ENCODE data around the gene VSTM4.

The VSTM4 gene

DNA sequence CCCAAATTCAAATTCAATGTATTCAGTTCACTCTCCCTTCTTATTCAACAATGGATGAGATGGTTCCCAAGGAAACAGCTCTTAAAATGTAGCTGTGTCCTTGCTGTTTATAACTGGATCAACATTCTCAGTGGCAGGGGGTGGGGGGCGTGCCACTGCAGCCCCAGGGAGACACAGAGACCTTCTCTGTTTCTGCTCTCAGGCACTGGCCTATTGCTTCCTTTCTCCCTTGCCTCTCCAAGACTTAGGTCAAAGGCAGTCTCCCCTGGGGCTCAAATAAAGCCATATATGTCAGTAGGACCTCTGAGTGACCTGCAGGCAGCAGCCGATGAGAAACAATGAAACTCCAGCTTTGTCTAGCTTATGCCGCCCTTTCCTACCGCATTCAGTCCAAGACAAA is 20.7 kb downstream of the VSTM4 start:
- Histone ChIP-seq H3K4me1 (ENCODE audit: control insufficient read depth, insufficient read depth, low read length) (no peaks in the 10 kb centered on the region), H3K36me3 (ENCODE audit: control insufficient read depth, insufficient read depth, low read length) (no peaks in the 10 kb centered on the region), H3K27ac (ENCODE audit: low read length) (no peak overlapping the region), H3K4me3 (ENCODE audit: low read length) (no peak overlapping the region), H3K9me3 (ENCODE audit: control insufficient read depth, insufficient read depth, low read length) (no peaks in the 10 kb centered on the region), H3K27me3 (ENCODE audit: control insufficient read depth, insufficient read depth, low read length) (no peaks in the 10 kb centered on the region)
- no CpG with 5 or more reads among the region's 4 CpGs for WGBS (ENCODE audit: insufficient coverage, insufficient read length)
- DNase-seq (ENCODE audit: low read depth, low spot score), result no peak

GRCh38 chr10:49093922-49094321 is 21.4 kb downstream of the VSTM4 start:
- H3K9me3 ChIP-seq (ENCODE audit: control insufficient read depth, insufficient read depth, low read length), result no peaks in the 10 kb centered on the region
- H3K36me3 ChIP-seq (ENCODE audit: control insufficient read depth, insufficient read depth, low read length), result no peaks in the 10 kb centered on the region
- H3K27ac ChIP-seq (ENCODE audit: low read length), result no peak overlapping the region
- no peak overlapping the region for H3K4me3 ChIP-seq (ENCODE audit: low read length)
- no peak for DNase-seq (ENCODE audit: low read depth, low spot score)
- no CpG with 5 or more reads among the region's 10 CpGs for WGBS (ENCODE audit: insufficient coverage, insufficient read length)
- no peaks in the 10 kb centered on the region for H3K27me3 ChIP-seq (ENCODE audit: control insufficient read depth, insufficient read depth, low read length)
- no peaks in the 10 kb centered on the region for H3K4me1 ChIP-seq (ENCODE audit: control insufficient read depth, insufficient read depth, low read length)

DNA sequence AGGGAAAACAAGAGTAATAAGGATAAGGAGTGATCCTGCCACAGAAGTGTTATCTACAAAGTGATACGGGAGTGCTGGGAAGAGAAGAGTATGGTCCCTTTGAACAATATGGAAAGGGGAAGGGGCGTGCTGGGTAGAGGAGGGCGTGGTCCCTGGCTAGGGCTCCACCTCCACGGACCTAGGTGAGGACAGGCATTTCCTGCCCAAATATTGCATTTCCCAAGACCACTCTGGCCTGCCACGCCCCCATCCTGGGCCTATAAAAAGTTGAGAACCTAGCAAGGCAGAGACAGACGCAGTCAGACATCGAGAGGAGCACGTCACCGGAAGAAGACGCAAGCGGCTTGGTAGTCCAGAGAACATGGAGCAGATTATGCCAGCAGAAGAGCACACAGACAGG is 22.8 kb downstream of the VSTM4 start:
- no peaks in the 10 kb centered on the region for H3K9me3 ChIP-seq (ENCODE audit: control insufficient read depth, insufficient read depth, low read length)
- no peaks in the 10 kb centered on the region for H3K27me3 ChIP-seq (ENCODE audit: control insufficient read depth, insufficient read depth, low read length)
- H3K36me3 ChIP-seq (ENCODE audit: control insufficient read depth, insufficient read depth, low read length), result no peaks in the 10 kb centered on the region
- no CpG with 5 or more reads among the region's 11 CpGs for WGBS (ENCODE audit: insufficient coverage, insufficient read length)
- DNase-seq (ENCODE audit: low read depth, low spot score), result no peak
- no peak overlapping the region for H3K27ac ChIP-seq (ENCODE audit: low read length)
- no peak overlapping the region for H3K4me3 ChIP-seq (ENCODE audit: low read length)
- no peaks in the 10 kb centered on the region for H3K4me1 ChIP-seq (ENCODE audit: control insufficient read depth, insufficient read depth, low read length)

GRCh38 chr10:49091450-49092210 is 23.7 kb downstream of the VSTM4 start:
- no peaks in the 10 kb centered on the region for H3K27me3 ChIP-seq (ENCODE audit: control insufficient read depth, insufficient read depth, low read length)
- no peak overlapping the region for H3K4me3 ChIP-seq (ENCODE audit: low read length)
- H3K36me3 ChIP-seq (ENCODE audit: control insufficient read depth, insufficient read depth, low read length), result no peaks in the 10 kb centered on the region
- no CpG with 5 or more reads among the region's 13 CpGs for WGBS (ENCODE audit: insufficient coverage, insufficient read length)
- no peaks in the 10 kb centered on the region for H3K4me1 ChIP-seq (ENCODE audit: control insufficient read depth, insufficient read depth, low read length)
- DNase-seq (ENCODE audit: low read depth, low spot score), result no peak
- no peak overlapping the region for H3K27ac ChIP-seq (ENCODE audit: low read length)
- no peaks in the 10 kb centered on the region for H3K9me3 ChIP-seq (ENCODE audit: control insufficient read depth, insufficient read depth, low read length)

DNA sequence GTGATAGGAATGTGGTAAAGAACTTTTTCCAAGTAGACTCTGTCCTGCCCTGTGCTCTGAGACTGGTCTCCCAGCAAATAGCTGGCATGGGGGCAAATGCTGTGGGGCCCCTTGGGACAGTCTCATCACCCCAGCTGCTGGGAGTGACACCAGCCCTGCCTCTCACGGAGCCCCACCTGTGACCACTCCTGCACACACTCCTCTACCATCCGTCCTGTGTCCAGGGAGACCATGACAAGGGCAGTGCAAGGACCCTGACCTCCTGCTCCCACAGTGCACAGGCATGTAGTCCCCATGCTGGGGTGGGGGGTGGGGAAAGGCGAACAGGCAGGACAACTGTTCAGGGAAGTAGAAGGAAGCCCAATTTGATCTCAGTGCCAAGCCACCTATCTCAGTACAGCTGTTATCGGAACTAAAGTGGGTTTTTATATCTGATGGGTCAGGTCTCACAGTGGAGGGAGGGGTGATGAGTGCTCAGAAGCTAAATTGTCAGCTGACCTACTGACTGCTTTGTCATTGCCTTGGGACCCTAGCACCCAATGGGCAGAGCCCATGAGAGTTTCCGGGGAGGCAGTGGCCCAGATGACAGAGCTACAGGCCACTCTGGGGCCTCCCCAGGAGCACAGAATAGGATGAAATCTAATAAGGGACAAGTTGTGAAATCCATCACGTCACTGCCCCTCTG is 24.5 kb downstream of the VSTM4 start:
- Histone ChIP-seq H3K27me3 (ENCODE audit: control insufficient read depth, insufficient read depth, low read length) (no peaks in the 10 kb centered on the region), H3K27ac (ENCODE audit: low read length) (no peak overlapping the region), H3K9me3 (ENCODE audit: control insufficient read depth, insufficient read depth, low read length) (no peaks in the 10 kb centered on the region; the same call in 1 of the 2 replicates), H3K4me1 (ENCODE audit: control insufficient read depth, insufficient read depth, low read length) (no peaks in the 10 kb centered on the region), H3K4me3 (ENCODE audit: low read length) (no peak overlapping the region), H3K36me3 (ENCODE audit: control insufficient read depth, insufficient read depth, low read length) (no peaks in the 10 kb centered on the region)
- no peak for DNase-seq (ENCODE audit: low read depth, low spot score)
- whole genome bisulfite sequencing (ENCODE audit: insufficient coverage, insufficient read length), result no CpG with 5 or more reads among the region's 6 CpGs

GRCh38 chr10:49090189-49090575 is 25.1 kb downstream of the VSTM4 start:
- Histone ChIP-seq H3K27me3 (ENCODE audit: control insufficient read depth, insufficient read depth, low read length) (no peaks in the 10 kb centered on the region), H3K4me3 (ENCODE audit: low read length) (no peak overlapping the region), H3K36me3 (ENCODE audit: control insufficient read depth, insufficient read depth, low read length) (no peaks in the 10 kb centered on the region), H3K4me1 (ENCODE audit: control insufficient read depth, insufficient read depth, low read length) (no peaks in the 10 kb centered on the region), H3K27ac (ENCODE audit: low read length) (no peak overlapping the region), H3K9me3 (ENCODE audit: control insufficient read depth, insufficient read depth, low read length) (no peaks in the 10 kb centered on the region; the same call in 1 of the 2 replicates)
- no CpG with 5 or more reads among the region's 1 CpG for WGBS (ENCODE audit: insufficient coverage, insufficient read length)
- no peak for DNase-seq (ENCODE audit: low read depth, low spot score)

GRCh38 chr10:49089557-49090188 is 25.6 kb downstream of the VSTM4 start:
- no peaks in the 10 kb centered on the region for H3K36me3 ChIP-seq (ENCODE audit: control insufficient read depth, insufficient read depth, low read length)
- H3K4me1 ChIP-seq (ENCODE audit: control insufficient read depth, insufficient read depth, low read length), result no peaks in the 10 kb centered on the region
- no peaks in the 10 kb centered on the region; the same call in 1 of the 2 replicates for H3K9me3 ChIP-seq (ENCODE audit: control insufficient read depth, insufficient read depth, low read length)
- DNase-seq (ENCODE audit: low read depth, low spot score), result no peak
- no peak overlapping the region for H3K4me3 ChIP-seq (ENCODE audit: low read length)
- H3K27ac ChIP-seq (ENCODE audit: low read length), result no peak overlapping the region
- H3K27me3 ChIP-seq (ENCODE audit: control insufficient read depth, insufficient read depth, low read length), result no peaks in the 10 kb centered on the region
- no CpG with 5 or more reads among the region's 3 CpGs for WGBS (ENCODE audit: insufficient coverage, insufficient read length)

DNA sequence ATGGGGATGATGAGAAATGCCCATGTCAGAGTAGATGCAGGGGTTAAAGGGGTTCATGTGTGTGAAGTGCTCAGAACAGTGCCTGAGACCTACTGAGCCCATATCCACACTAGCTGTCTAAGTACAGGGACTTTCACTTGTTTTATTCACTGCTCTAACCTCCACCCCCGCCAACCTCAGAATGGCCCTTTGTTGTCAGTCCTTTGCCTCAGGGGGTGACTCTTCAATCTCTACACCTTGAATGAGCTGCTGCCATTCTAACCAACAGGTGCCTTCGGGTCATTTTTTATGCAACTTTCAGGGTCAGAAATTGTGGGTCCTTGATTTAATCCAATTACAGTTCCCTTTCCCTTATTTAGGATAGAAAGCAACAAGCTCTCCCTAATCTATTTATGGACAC is 26.2 kb downstream of the VSTM4 start:
- Histone ChIP-seq H3K27ac (ENCODE audit: low read length) (no peak overlapping the region), H3K27me3 (ENCODE audit: control insufficient read depth, insufficient read depth, low read length) (no peaks in the 10 kb centered on the region), H3K4me3 (ENCODE audit: low read length) (no peak overlapping the region), H3K9me3 (ENCODE audit: control insufficient read depth, insufficient read depth, low read length) (no peaks in the 10 kb centered on the region; the same call in 1 of the 2 replicates), H3K36me3 (ENCODE audit: control insufficient read depth, insufficient read depth, low read length) (no peaks in the 10 kb centered on the region), H3K4me1 (ENCODE audit: control insufficient read depth, insufficient read depth, low read length) (no peaks in the 10 kb centered on the region)
- no peak for DNase-seq (ENCODE audit: low read depth, low spot score)
- WGBS (ENCODE audit: insufficient coverage, insufficient read length), result no CpG with 5 or more reads among the region's 2 CpGs

DNA sequence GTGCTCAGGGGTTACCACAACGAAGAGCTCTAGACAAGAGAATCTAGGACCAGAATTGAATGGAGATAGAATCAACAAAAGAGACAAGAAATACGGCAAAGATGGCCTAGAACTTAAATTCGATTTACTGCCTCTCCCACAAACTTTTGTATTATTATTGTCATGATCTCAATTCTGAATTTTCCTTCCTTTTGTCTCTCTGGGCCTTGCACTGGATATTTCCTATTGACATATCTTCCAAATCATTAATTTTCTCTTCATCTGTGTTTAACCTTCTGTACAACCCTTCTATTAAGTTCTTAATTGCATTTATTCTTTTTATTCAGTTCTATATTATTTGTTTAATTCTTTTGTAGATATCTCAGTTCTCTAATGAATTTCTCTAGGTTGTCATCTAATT is 28.4 kb downstream of the VSTM4 start:
- H3K36me3 ChIP-seq (ENCODE audit: control insufficient read depth, insufficient read depth, low read length), result no peaks in the 10 kb centered on the region
- H3K4me1 ChIP-seq (ENCODE audit: control insufficient read depth, insufficient read depth, low read length), result no peaks in the 10 kb centered on the region
- no peaks in the 10 kb centered on the region; the same call in 1 of the 2 replicates for H3K9me3 ChIP-seq (ENCODE audit: control insufficient read depth, insufficient read depth, low read length)
- H3K4me3 ChIP-seq (ENCODE audit: low read length), result no peak overlapping the region
- WGBS (ENCODE audit: insufficient coverage, insufficient read length), result no CpG with 5 or more reads among the region's 3 CpGs
- DNase-seq (ENCODE audit: low read depth, low spot score), result no peak
- no peak overlapping the region for H3K27ac ChIP-seq (ENCODE audit: low read length)
- no peaks in the 10 kb centered on the region for H3K27me3 ChIP-seq (ENCODE audit: control insufficient read depth, insufficient read depth, low read length)

GRCh38 chr10:49083261-49083660 is 32.1 kb downstream of the VSTM4 start:
- no peak for DNase-seq (ENCODE audit: low read depth, low spot score)
- WGBS (ENCODE audit: insufficient coverage, insufficient read length), result no CpG with 5 or more reads among the region's 8 CpGs

More at GRCh38 chr10:49083261-49083660, 32.1 kb downstream of the VSTM4 start:
- H3K27ac ChIP-seq (ENCODE audit: low read length), result no peak overlapping the region
- no peaks in the 10 kb centered on the region for H3K36me3 ChIP-seq (ENCODE audit: control insufficient read depth, insufficient read depth, low read length)
- no peaks in the 10 kb centered on the region; the same call in 1 of the 2 replicates for H3K9me3 ChIP-seq (ENCODE audit: control insufficient read depth, insufficient read depth, low read length)
- H3K4me1 ChIP-seq (ENCODE audit: control insufficient read depth, insufficient read depth, low read length), result peaks cover 4% of the 10 kb centered on the region; the same call in 1 of the 2 replicates
- H3K4me3 ChIP-seq (ENCODE audit: low read length), result no peak overlapping the region
- H3K27me3 ChIP-seq (ENCODE audit: control insufficient read depth, insufficient read depth, low read length), result no peaks in the 10 kb centered on the region

Measured in iPS DF 6.9 (cell line).